Nephron progenitor cell (in vitro differentiated cells): Measurements from ENCODE around the gene TIE1.

Experiments
- DNase-seq: peaks from one replicate; pipeline ENCODE4 v3.0.0; 2021
- H3K27ac Mint-ChIP-seq: 2 replicates; pipeline ENCODE4 v1.8.0; 2021; ENCODE audit warnings: mild to moderate bottlenecking, moderate library complexity, mixed read lengths
- H3K27me3 Mint-ChIP-seq: 2 replicates; pipeline ENCODE4 v1.8.0; 2021; ENCODE audit warnings: mild to moderate bottlenecking, low read depth, mixed read lengths; ENCODE audit not compliant: poor library complexity
- H3K36me3 Mint-ChIP-seq: 2 replicates; pipeline ENCODE4 v1.8.0; 2021; ENCODE audit warnings: low read depth, mixed read lengths
- H3K4me1 Mint-ChIP-seq: 2 replicates; pipeline ENCODE4 v1.8.0; 2021; ENCODE audit warnings: mixed read lengths
- H3K4me3 Mint-ChIP-seq: 2 replicates; pipeline ENCODE4 v1.8.0; 2021; ENCODE audit warnings: mild to moderate bottlenecking, moderate library complexity, mixed read lengths
- H3K9me3 Mint-ChIP-seq: 2 replicates; pipeline ENCODE4 v1.8.0; 2021; ENCODE audit warnings: mild to moderate bottlenecking, moderate library complexity, mixed read lengths
- CTCF ChIP-seq: fragments of 200-600 bp; sonication (generic); IDR thresholded peaks from 2 replicates; pipeline ENCODE4 v1.5.0; 2021; ENCODE audit warnings: antibody characterized with exemption

TIE1 gene

GRCh38 chr1:43280692-43281091, 20.1 kb upstream of the TIE1 start:
- Mint-ChIP-seq H3K27me3 (peaks cover 16% of the 10 kb centered on the region), H3K36me3 (no peaks in the 10 kb centered on the region), H3K9me3 (no peaks in the 10 kb centered on the region), H3K4me3 (no peak overlapping the region), H3K4me1 (peaks cover 48% of the 10 kb centered on the region), H3K27ac (peak overlapping the region; percentile 25)
- no peak for TF ChIP-seq CTCF
- DNase-seq: no peak

GRCh38 chr1:43282220-43283195, 18.3 kb upstream of the TIE1 start:
- DNase-seq: no peak
- Mint-ChIP-seq H3K27ac (no peak overlapping the region), H3K27me3 (peaks cover 18% of the 10 kb centered on the region), H3K9me3 (no peaks in the 10 kb centered on the region), H3K4me3 (no peak overlapping the region), H3K4me1 (peaks cover 40% of the 10 kb centered on the region), H3K36me3 (no peaks in the 10 kb centered on the region)
- no peak for TF ChIP-seq CTCF

- peaks cover 40% of the 10 kb centered on the region for H3K4me1 Mint-ChIP-seq
- no peak overlapping the region for H3K4me3 Mint-ChIP-seq
- no peaks in the 10 kb centered on the region for H3K36me3 Mint-ChIP-seq
Measured at GRCh38 chr1:43284065-43284464, 16.7 kb upstream of the TIE1 start.

GRCh38 chr1:43284546-43285110, 16.2 kb upstream of the TIE1 start:
- Mint-ChIP-seq H3K9me3 (no peaks in the 10 kb centered on the region), H3K4me1 (peaks cover 40% of the 10 kb centered on the region), H3K36me3 (no peaks in the 10 kb centered on the region), H3K4me3 (no peak overlapping the region), H3K27ac (no peak overlapping the region), H3K27me3 (peaks cover 13% of the 10 kb centered on the region)
- no peak for DNase-seq
- no peak for TF ChIP-seq CTCF

More at GRCh38 chr1:43284065-43284464, 16.7 kb upstream of the TIE1 start:
- no peak for DNase-seq
- peaks cover 13% of the 10 kb centered on the region for H3K27me3 Mint-ChIP-seq
- H3K9me3 Mint-ChIP-seq: no peaks in the 10 kb centered on the region
- TF ChIP-seq CTCF: no peak
- no peak overlapping the region for H3K27ac Mint-ChIP-seq

GRCh38 chr1:43285269-43285990, 15.4 kb upstream of the TIE1 start, which contains the start of gene C1orf210:
TSS of gene C1orf210 (minus strand) at chr1:43285581. CDS start at chr1:43283270, 2,311 bp downstream.
- no peaks in the 10 kb centered on the region for H3K9me3 Mint-ChIP-seq
- peak; percentile 30 for DNase-seq
- peaks cover 9% of the 10 kb centered on the region for H3K27me3 Mint-ChIP-seq
- H3K4me1 Mint-ChIP-seq: peaks cover 32% of the 10 kb centered on the region
- H3K4me3 Mint-ChIP-seq: no peak within 1 kb of the TSS
- TF ChIP-seq CTCF: no peak
- peak within 1 kb of the TSS; percentile 33 for H3K27ac Mint-ChIP-seq
- no peaks in the 10 kb centered on the region for H3K36me3 Mint-ChIP-seq
